Medulla oblongata (tissue), 1 donor: ENCODE measurements around the gene THBS4.
A peak's percentile ranks its signal among the peaks of the same experiment; 100 is the strongest.

ENCODE experiments used
- DNase-seq: peaks from one replicate; pipeline ENCODE4 v3.0.0-alpha.2; 2015; ENCODE audit errors: extremely low spot score

THBS4 gene

GRCh38 chr5:80116465-80116864, 81.3 kb downstream of the THBS4 start:
- no peak for DNase-seq

DNA sequence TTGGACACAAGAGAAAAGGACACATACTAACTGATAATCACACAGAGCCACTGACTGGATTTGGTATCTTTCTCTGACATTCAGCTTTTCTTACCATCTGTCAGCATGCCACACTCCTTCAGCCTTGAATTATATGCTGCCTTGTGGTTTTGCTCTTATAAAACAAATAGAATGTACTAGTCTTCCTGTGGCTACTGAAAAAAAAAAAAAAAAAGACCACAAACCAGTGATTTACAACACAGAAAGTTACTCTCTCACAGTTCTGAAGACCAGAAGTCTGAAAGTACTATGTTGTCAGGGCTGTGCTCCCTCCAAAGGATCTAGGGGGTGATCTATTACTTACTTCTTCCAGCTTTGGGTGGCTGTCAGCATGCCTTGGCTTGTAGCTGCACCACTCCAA, 82.3 kb downstream of the THBS4 start:
- DNase-seq: no peak

DNA sequence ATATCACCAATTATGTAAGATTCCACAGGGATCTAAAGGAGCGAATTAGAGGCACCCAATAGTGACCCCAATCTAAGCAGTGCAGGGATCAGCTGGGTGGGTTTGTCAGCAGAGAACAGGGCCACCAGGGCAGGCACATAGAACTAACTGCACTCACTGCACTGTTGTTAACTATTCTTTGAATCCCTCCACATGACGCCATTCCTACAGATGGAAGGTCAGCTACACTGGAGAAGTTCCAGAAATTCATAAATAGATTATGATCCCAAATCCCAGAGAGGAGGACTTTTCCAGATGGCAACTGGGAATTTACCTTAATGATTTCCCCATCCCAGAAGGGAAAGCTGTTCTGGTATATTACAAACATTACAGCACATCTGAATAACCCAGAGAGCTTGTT, 84.2 kb downstream of the THBS4 start:
- no peak for DNase-seq

DNA sequence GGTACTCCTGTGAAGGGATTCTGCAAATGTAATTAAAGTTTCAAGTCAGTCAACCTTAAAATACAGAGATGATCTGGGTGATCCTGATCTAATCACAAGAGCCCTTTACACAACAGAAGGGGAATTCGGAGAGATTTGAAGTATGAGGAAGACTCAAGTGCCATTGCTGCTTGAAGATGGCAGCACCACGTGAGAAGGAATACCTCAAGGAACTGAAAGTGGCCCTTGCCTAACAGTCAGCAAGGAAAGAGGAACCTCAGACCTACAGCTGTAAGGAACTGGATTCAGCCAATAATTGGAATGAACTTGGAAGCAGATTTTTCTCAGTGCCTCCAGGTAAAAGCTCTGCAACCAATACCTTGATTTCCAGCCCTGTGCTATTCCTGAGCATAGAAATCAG, 87.4 kb downstream of the THBS4 start:
- peak; percentile 84 for DNase-seq

GRCh38 chr5:80124121-80124918, 89.2 kb downstream of the THBS4 start:
- DNase-seq: no peak

DNA sequence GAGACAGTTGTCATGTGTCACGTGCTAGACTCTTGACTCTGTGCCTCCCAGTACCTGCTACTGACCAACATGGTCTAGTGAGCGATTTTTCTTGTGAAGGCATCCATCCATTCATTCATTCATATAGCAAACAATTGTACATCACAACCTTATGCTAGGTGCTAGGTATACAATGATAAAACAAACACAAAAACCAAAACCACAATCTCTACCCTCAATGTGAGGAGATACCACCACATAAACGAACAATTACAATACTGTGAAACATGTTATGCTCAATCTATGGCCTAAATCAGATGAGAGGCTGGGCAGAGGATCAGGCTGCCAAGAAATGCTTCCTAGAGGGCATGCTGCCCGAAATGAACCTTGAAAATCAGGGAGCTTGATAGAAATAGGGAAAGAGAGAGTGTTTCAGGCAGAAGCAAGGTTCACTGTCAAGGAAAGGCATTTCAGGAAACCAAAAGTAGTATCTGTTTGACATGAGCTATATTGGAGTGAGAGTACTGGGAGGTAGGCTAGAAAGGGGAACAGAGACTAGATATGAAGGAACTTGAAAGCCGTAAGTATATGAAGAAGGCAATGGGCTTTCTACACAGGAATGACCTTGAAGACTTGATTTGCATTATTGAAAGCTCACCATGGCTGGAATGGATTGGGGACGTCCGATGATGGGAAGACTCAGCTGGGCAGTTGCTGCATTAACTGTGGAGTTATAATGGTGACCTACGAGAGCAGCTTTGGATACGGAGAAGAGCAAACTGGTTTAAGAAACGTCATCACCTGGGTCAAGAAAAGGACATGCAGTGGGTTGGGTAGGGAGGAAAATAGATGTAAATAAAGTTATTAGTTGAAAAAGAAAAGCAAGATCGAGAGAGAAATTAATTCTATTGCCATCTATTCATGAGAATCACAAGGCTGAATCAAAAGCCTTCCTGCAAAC, 90.1 kb downstream of the THBS4 start:
- peak; percentile 46 for DNase-seq

- DNase-seq: peak; percentile 92
These were observed 90.9 kb downstream of the THBS4 start for GRCh38 chr5:80125962-80126480.

DNA sequence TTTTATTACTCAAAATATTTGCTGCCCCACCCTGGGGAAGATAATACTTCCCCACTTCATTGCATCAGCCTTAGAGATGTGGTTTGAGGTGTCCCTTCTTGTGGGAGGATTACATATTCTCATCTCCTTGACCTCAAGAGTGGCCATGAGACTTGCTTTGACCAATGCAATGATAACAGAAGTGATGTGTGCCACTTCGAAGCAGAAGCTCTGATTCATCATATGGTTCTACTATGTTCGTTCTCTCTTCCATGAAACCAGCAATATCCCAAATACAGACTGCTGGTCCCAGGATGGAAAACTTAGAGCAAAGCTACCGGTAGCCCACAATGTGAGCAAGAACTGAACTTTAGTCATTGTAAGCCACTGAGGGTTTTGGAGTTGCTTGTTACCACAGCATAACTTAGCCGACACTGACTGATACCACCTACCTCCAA, 92.0 kb downstream of the THBS4 start:
- no peak for DNase-seq

DNA sequence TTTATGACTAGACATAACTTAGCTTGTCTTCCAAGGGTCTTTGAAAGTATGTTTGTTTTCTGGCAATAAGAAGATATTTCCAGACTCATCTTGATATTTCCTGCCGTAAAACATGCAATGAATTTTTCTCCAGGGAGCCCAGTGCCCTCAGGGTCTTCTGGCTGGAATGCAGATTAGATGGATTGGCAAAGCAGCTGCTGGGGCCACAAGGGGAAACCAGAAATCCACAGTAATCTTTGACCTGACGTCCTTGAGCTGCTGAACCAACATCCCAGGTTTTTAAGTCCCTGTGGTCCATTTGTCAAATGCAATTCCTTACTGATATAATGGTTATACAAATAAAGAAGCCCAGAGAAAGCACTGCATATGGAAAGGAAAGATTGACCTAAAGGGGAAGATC, 93.0 kb downstream of the THBS4 start:
- no peak for DNase-seq

DNA sequence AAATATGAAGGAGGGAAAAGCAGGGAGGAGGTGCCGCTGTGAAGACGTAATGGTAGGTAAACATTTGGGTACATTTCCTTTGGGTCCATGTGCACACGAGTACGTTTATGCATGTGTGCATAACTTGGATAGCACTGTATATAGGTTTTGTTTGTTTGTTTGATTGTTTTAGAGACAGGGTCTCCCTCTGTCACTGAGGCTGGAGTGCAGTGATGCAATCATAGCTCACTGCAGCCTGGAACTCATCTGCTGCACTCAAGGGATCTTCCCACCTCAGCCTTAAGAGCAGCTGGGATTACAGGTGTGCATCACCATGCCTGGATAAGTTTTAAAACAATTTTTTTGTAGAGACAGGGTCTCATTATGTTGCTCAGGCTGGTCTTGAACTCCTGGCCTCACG, 94.0 kb downstream of the THBS4 start:
- no peak for DNase-seq
